Lung microvascular endothelial cell (primary cell): ENCODE results near the gene CRYBG3. TPM values are rescaled to one million over a fixed set of nuclear protein-coding genes. Genes with fewer than 3 reads are reported as not detected.

Experiments
- DNase-seq, 2 donors: peaks; one replicate each; pipeline versions ENCODE4 v3.0.0 to v3.0.0-alpha.2; 2010; ENCODE audit warnings: low read depth in 2 of 2
- total RNA-seq: library from RNA; depleted of rRNA; stranded (reverse); fragments of >200 nt; gene quantifications from 2 replicates; pipeline ENCODE4 v1.2.1, GENCODE V29; 2014

CRYBG3 gene
- total RNA-seq, 1 donor from 2014 or later = 14.5 TPM

GRCh38 chr3:97942801-97943546 lies 121.2 kb downstream of the CRYBG3 start:
- no peak for DNase-seq

- no peak for DNase-seq
Observed at GRCh38 chr3:97948351-97949109, 126.7 kb downstream of the CRYBG3 start.

- DNase-seq = no peak
Observed at GRCh38 chr3:97949110-97949485, 127.3 kb downstream of the CRYBG3 start.

GRCh38 chr3:97949743-97950142 lies 127.9 kb downstream of the CRYBG3 start:
- no peak for DNase-seq

- no peak for DNase-seq
Observed at GRCh38 chr3:97950360-97950759, 128.5 kb downstream of the CRYBG3 start.

- DNase-seq = peak in 1 of 2 donors; percentile 6
Observed at GRCh38 chr3:97952280-97952679, 130.5 kb downstream of the CRYBG3 start.

GRCh38 chr3:97952872-97953271 lies 131.1 kb downstream of the CRYBG3 start:
- DNase-seq = no peak

GRCh38 chr3:97954228-97954827 lies 132.5 kb downstream of the CRYBG3 start:
- no peak for DNase-seq

- DNase-seq = no peak
Observed at GRCh38 chr3:97956051-97956450, 134.2 kb downstream of the CRYBG3 start.

- no peak for DNase-seq
Observed at GRCh38 chr3:97957617-97958311, 136.0 kb downstream of the CRYBG3 start.

GRCh38 chr3:97958396-97958795 lies 136.6 kb downstream of the CRYBG3 start:
- DNase-seq = peak in 1 of 2 donors; percentile 18

- no peak for DNase-seq
Observed at GRCh38 chr3:97958796-97959195, 137.0 kb downstream of the CRYBG3 start.

GRCh38 chr3:97959872-97960271 lies 138.1 kb downstream of the CRYBG3 start:
- no peak for DNase-seq

- DNase-seq = no peak
Observed at GRCh38 chr3:97960551-97960950, 138.7 kb downstream of the CRYBG3 start.

- no peak for DNase-seq
Observed at GRCh38 chr3:97960993-97961766, 139.4 kb downstream of the CRYBG3 start.

GRCh38 chr3:97967966-97968365 lies 146.2 kb downstream of the CRYBG3 start:
- no peak for DNase-seq

- DNase-seq = no peak
Observed at GRCh38 chr3:97968376-97968775, 146.6 kb downstream of the CRYBG3 start.

GRCh38 chr3:97969541-97969940 lies 147.7 kb downstream of the CRYBG3 start:
- no peak for DNase-seq

- DNase-seq = no peak
Observed at GRCh38 chr3:97970156-97970555, 148.3 kb downstream of the CRYBG3 start.

GRCh38 chr3:97970956-97971620 lies 149.3 kb downstream of the CRYBG3 start:
- no peak for DNase-seq
